ENCODE measurements around the gene SWT1.

Gene SWT1

DNA sequence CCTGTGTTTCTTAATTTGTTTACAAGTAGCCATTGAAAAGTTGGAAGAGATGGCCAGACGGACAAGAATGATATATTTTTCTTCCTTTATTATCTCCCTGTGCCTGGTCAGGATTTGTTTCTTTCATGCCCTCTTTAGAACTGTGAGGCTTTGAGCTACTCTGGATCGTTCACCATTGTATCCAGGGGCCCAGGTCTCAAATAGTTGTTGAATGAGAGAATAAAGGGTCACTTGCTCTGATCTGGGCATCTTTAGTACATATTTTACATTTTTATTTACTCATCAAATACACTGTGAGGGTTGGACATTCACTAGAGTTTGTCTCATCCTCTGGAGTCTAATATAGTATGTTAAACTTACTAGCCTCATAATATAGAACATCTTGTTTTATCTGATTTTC is 111.4 kb downstream of the SWT1 start:
- Histone ChIP-seq H3K27ac (ENCODE audit: low read depth, low read length) (no peak overlapping the region), H3K9ac (ENCODE audit: low read length) (no peak overlapping the region), H3K9me3 (ENCODE audit: low read length) (no peaks in the 10 kb centered on the region), H3K36me3 (ENCODE audit: insufficient read depth, low read length) (no peaks in the 10 kb centered on the region), H3K4me3 (ENCODE audit: low read depth in 1 of 2, low read length in 2 of 2) (no peak overlapping the region), H3K4me1 (ENCODE audit: insufficient read depth, low read length) (no peaks in the 10 kb centered on the region), H3K27me3 (ENCODE audit: control insufficient read depth in 1 of 2, insufficient read depth in 2 of 2, low read length in 2 of 2) (no peaks in the 10 kb centered on the region)

DNA sequence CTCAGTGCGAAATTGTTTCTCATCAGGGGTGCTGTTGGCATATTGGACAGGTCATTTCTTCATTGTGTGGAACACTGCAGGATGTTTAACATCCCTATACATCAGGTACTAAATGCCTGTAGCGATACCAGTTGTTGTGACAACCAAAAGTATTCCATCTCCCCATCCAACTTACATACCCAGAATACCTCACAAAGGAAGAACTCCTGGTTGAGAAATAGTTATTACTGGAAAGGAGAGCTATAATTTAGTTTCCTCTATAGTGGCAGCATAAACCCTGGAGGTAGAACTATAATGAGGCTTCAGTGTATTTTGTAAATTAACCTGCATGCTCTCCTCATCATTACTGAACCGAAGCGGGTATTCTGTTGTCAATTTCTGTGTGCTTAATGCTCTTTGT is 115.0 kb downstream of the SWT1 start:
- Histone ChIP-seq H3K4me1 (ENCODE audit: insufficient read depth, low read length) (no peaks in the 10 kb centered on the region), H3K9me3 (ENCODE audit: low read length) (no peaks in the 10 kb centered on the region), H3K36me3 (ENCODE audit: insufficient read depth, low read length) (no peaks in the 10 kb centered on the region), H3K27ac (ENCODE audit: low read depth, low read length) (no peak overlapping the region), H3K9ac (ENCODE audit: low read length) (no peak overlapping the region), H3K4me3 (ENCODE audit: low read depth in 1 of 2, low read length in 2 of 2) (no peak overlapping the region), H3K27me3 (ENCODE audit: control insufficient read depth in 1 of 2, insufficient read depth in 2 of 2, low read length in 2 of 2) (no peaks in the 10 kb centered on the region)

DNA sequence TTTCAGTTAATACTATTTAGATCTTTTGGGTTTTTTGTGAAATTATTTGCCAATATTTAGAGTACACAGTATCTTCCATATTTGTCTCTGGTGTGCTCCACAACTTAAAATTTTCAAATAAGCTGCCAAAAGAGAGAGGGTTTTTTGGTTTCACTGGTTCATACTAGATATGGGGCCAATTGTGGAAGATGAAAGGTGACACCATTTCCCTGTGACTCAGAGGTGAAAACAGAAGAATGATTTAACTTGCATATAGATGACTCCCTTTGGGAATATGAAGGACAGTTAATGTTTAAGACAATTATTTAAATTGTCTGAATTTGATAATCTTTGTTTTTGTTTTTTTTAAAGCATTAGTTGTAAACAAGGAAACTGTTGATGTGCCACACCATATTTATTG is 122.6 kb downstream of the SWT1 start:
- Histone ChIP-seq H3K9me3 (ENCODE audit: low read length) (no peaks in the 10 kb centered on the region), H3K9ac (ENCODE audit: low read length) (no peak overlapping the region), H3K36me3 (ENCODE audit: insufficient read depth, low read length) (peaks cover 3% of the 10 kb centered on the region), H3K4me1 (ENCODE audit: insufficient read depth, low read length) (no peaks in the 10 kb centered on the region), H3K27ac (ENCODE audit: low read depth, low read length) (no peak overlapping the region), H3K4me3 (ENCODE audit: low read depth in 1 of 2, low read length in 2 of 2) (no peak overlapping the region), H3K27me3 (ENCODE audit: control insufficient read depth in 1 of 2, insufficient read depth in 2 of 2, low read length in 2 of 2) (no peaks in the 10 kb centered on the region)

DNA sequence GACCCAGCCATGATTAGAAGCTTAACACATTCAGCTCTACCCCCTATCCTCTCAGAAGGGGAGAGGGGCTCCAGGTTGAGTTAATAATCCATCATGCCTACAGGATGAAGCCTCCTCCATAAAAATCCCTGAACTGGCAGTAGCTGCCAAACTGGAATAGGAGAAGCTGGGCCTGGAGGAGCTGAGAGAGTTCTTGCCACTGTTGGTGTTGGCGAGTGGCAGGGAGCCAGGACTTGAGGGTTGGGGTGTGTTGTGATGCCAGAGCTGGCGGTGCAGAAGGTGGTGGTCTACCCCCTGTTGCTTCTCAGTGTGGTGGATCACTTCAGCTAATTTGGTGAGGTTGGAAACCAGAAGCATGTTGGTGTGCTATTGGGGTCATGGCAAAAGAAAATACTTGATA is 123.6 kb downstream of the SWT1 start:
- peaks cover 3% of the 10 kb centered on the region for H3K36me3 ChIP-seq (ENCODE audit: insufficient read depth, low read length)
- H3K9ac ChIP-seq (ENCODE audit: low read length) = no peak overlapping the region
- H3K27me3 ChIP-seq (ENCODE audit: control insufficient read depth in 1 of 2, insufficient read depth in 2 of 2, low read length in 2 of 2) = no peaks in the 10 kb centered on the region
- no peak overlapping the region for H3K27ac ChIP-seq (ENCODE audit: low read depth, low read length)
- H3K9me3 ChIP-seq (ENCODE audit: low read length) = no peaks in the 10 kb centered on the region
- H3K4me3 ChIP-seq (ENCODE audit: low read depth in 1 of 2, low read length in 2 of 2) = no peak overlapping the region
- no peaks in the 10 kb centered on the region for H3K4me1 ChIP-seq (ENCODE audit: insufficient read depth, low read length)

DNA sequence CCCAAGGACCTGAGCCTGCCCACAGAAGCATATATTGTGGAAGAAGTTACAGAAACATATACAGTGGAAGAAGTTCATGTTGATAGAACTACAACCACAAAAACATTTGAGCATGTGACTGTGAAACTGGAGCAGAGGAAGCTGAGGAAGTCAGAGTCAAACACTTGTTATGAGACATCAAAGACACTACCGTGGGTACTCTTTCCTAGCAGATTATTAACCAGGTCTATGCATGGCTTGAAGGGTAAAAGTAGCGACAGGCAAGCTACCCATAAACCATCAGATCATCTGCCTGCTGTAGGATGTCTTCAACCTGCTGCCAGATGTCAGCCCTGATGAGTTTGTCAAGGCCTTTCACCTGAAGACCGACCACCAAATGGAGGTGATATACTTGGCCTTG is 124.3 kb downstream of the SWT1 start:
- Histone ChIP-seq H3K36me3 (ENCODE audit: insufficient read depth, low read length) (peaks cover 3% of the 10 kb centered on the region), H3K9me3 (ENCODE audit: low read length) (no peaks in the 10 kb centered on the region), H3K27me3 (ENCODE audit: control insufficient read depth in 1 of 2, insufficient read depth in 2 of 2, low read length in 2 of 2) (no peaks in the 10 kb centered on the region), H3K27ac (ENCODE audit: low read depth, low read length) (no peak overlapping the region), H3K4me3 (ENCODE audit: low read depth in 1 of 2, low read length in 2 of 2) (no peak overlapping the region), H3K4me1 (ENCODE audit: insufficient read depth, low read length) (no peaks in the 10 kb centered on the region), H3K9ac (ENCODE audit: low read length) (no peak overlapping the region)

DNA sequence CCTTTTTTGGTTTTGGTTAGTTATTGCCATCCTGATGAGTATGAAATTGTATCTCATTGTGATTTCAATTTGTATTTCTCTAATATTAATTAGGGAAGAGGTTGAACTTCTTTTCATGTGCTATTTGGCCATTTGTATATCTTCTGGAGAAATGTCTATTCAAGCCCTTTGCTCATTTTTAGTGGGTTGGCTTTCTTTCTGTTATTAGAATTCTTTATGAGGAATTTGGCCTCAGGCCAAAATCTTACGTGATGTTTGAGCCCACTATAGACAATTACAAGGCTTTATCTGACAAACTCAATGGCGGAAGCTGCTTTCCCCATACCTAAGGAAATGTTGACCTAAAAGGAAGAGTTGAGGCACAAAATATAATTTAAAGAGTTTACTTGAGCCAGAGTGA is 127.1 kb downstream of the SWT1 start:
- H3K4me3 ChIP-seq (ENCODE audit: low read depth in 1 of 2, low read length in 2 of 2) = no peak overlapping the region
- no peaks in the 10 kb centered on the region for H3K9me3 ChIP-seq (ENCODE audit: low read length)
- H3K27me3 ChIP-seq (ENCODE audit: control insufficient read depth in 1 of 2, insufficient read depth in 2 of 2, low read length in 2 of 2) = no peaks in the 10 kb centered on the region
- peaks cover 3% of the 10 kb centered on the region for H3K36me3 ChIP-seq (ENCODE audit: insufficient read depth, low read length)
- no peak overlapping the region for H3K9ac ChIP-seq (ENCODE audit: low read length)
- no peak overlapping the region for H3K27ac ChIP-seq (ENCODE audit: low read depth, low read length)
- H3K4me1 ChIP-seq (ENCODE audit: insufficient read depth, low read length) = no peaks in the 10 kb centered on the region

DNA sequence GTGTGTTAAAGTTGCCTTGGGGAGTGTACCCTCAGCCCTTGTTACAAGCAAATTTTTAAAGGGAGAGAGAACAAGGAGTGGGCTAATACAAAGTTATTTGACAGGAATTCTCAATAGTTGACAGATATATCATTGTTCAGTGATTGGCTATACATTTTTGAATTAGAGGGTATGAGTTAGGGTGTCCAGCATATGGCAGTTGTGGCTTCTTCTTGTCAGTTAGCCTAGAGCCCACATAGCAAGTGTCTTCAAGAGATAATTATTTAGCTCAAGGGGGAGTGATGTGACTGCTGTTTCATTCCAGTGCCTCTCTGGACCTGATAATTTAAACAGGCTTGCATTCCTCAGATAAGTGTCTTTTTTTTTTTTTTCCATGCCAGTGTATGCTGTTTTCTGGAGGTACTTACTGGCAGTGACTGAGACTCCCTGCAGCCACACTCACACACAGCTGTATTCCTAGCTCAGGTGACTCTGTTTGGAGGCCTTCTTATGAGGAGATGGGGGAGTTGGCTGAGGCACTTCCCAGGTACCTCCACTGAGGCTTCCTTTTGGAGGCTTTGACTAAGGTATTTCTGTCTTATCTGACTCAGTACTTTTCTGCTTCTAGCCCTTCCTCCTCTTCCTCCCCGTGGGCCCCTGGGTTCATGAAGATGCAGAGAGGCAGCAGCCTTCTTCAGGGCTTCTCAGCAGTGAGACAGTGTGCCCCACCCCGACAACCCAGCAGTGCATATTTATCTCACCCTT is 127.7 kb downstream of the SWT1 start:
- no peak overlapping the region for H3K27ac ChIP-seq (ENCODE audit: low read depth, low read length)
- no peaks in the 10 kb centered on the region for H3K27me3 ChIP-seq (ENCODE audit: control insufficient read depth in 1 of 2, insufficient read depth in 2 of 2, low read length in 2 of 2)
- H3K36me3 ChIP-seq (ENCODE audit: insufficient read depth, low read length) = peaks cover 3% of the 10 kb centered on the region
- H3K9ac ChIP-seq (ENCODE audit: low read length) = no peak overlapping the region
- no peak overlapping the region for H3K4me3 ChIP-seq (ENCODE audit: low read depth in 1 of 2, low read length in 2 of 2)
- no peaks in the 10 kb centered on the region for H3K4me1 ChIP-seq (ENCODE audit: insufficient read depth, low read length)
- H3K9me3 ChIP-seq (ENCODE audit: low read length) = no peaks in the 10 kb centered on the region

DNA sequence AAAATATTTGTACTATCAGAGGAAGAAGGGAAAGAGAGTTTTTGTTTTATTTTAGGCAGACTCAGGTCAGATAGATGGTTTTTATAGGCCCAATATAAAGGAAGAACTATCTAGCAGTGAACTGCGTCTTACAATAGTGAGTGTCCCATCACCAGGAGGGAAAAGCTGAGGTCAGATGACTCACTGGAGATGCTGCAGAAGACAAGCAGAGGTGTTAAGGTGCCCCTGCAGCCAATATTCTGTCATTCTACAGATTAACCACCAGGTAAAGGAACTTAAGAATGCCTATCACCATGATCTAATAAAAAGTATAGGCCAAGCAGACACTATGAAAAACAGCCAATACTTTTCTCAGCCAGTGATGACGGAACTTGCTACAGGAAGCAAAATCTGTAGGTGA is 130.5 kb downstream of the SWT1 start:
- H3K4me1 ChIP-seq (ENCODE audit: insufficient read depth, low read length) = no peaks in the 10 kb centered on the region
- H3K27ac ChIP-seq (ENCODE audit: low read depth, low read length) = no peak overlapping the region
- H3K9me3 ChIP-seq (ENCODE audit: low read length) = no peaks in the 10 kb centered on the region
- no peaks in the 10 kb centered on the region for H3K27me3 ChIP-seq (ENCODE audit: control insufficient read depth in 1 of 2, insufficient read depth in 2 of 2, low read length in 2 of 2)
- H3K9ac ChIP-seq (ENCODE audit: low read length) = no peak overlapping the region
- no peaks in the 10 kb centered on the region for H3K36me3 ChIP-seq (ENCODE audit: insufficient read depth, low read length)
- H3K4me3 ChIP-seq (ENCODE audit: low read depth in 1 of 2, low read length in 2 of 2) = no peak overlapping the region

DNA sequence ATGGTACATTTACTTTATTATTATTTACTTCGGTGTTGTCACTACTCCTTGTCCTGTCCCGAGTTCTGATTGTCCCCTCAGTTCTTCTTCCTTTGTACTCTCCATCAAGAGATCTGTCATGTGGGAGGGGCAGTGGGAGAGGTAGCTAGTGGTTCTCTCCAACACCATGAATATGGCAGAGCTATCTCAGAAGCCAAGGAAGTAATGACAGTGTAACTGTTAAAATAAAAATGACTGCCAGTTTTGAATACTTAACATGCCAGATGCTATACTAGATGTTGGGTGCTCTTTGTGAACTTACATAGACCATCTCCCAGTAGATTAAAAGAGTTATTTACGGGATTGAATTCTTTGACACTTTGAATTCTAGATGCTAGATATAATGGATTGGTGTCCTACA is 131.5 kb downstream of the SWT1 start:
- H3K9me3 ChIP-seq (ENCODE audit: low read length) = no peaks in the 10 kb centered on the region
- no peak overlapping the region for H3K9ac ChIP-seq (ENCODE audit: low read length)
- no peak overlapping the region for H3K27ac ChIP-seq (ENCODE audit: low read depth, low read length)
- H3K36me3 ChIP-seq (ENCODE audit: insufficient read depth, low read length) = no peaks in the 10 kb centered on the region
- no peaks in the 10 kb centered on the region for H3K27me3 ChIP-seq (ENCODE audit: control insufficient read depth in 1 of 2, insufficient read depth in 2 of 2, low read length in 2 of 2)
- H3K4me3 ChIP-seq (ENCODE audit: low read depth in 1 of 2, low read length in 2 of 2) = no peak overlapping the region
- H3K4me1 ChIP-seq (ENCODE audit: insufficient read depth, low read length) = no peaks in the 10 kb centered on the region

DNA sequence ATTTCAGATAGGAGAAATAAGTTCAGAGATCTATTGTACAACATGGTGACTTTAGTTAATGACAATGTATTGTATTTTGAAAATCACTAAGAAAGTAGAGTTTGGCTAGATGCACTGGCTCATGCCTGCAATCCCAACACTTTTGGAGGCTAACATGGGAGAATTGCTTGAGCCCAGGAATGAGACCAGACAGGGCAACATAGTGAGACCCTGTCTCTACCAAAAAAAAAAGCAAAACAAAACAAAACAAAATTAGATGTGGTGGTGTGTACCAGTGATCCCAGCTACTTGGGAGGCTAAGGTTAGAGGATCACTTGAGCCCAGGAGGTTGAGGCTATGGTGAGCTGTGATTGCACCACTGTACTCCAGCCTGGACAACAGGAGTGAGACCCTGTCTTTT is 132.9 kb downstream of the SWT1 start:
- H3K4me3 ChIP-seq (ENCODE audit: low read depth in 1 of 2, low read length in 2 of 2) = no peak overlapping the region
- H3K9ac ChIP-seq (ENCODE audit: low read length) = no peak overlapping the region
- peaks cover 1% of the 10 kb centered on the region for H3K36me3 ChIP-seq (ENCODE audit: insufficient read depth, low read length)
- no peaks in the 10 kb centered on the region for H3K9me3 ChIP-seq (ENCODE audit: low read length)
- no peak overlapping the region for H3K27ac ChIP-seq (ENCODE audit: low read depth, low read length)
- H3K27me3 ChIP-seq (ENCODE audit: control insufficient read depth in 1 of 2, insufficient read depth in 2 of 2, low read length in 2 of 2) = no peaks in the 10 kb centered on the region
- H3K4me1 ChIP-seq (ENCODE audit: insufficient read depth, low read length) = no peaks in the 10 kb centered on the region

DNA sequence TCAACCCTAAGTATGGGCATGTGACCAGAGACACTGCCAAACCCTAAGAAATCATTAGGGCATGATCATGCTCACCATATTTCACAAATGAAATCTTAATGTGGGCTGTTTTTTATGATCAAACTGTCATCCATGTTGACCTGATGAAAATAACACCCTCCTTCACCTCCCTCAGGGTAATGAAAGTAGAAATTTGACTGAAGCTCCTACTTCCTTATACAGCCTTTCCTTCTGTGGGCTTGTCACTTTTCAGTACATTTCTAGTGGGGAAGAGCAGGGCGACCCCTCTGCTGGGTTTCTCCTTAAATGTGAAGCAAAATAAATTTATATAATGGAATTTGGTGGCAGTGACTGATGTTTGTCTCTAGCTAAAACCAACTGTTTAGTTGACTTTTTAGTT is 134.2 kb downstream of the SWT1 start:
- Histone ChIP-seq H3K9ac (ENCODE audit: low read length) (no peak overlapping the region), H3K9me3 (ENCODE audit: low read length) (no peaks in the 10 kb centered on the region), H3K4me1 (ENCODE audit: insufficient read depth, low read length) (no peaks in the 10 kb centered on the region), H3K36me3 (ENCODE audit: insufficient read depth, low read length) (peaks cover 10% of the 10 kb centered on the region), H3K27me3 (ENCODE audit: control insufficient read depth in 1 of 2, insufficient read depth in 2 of 2, low read length in 2 of 2) (no peaks in the 10 kb centered on the region), H3K27ac (ENCODE audit: low read depth, low read length) (no peak overlapping the region), H3K4me3 (ENCODE audit: low read depth in 1 of 2, low read length in 2 of 2) (no peak overlapping the region)

DNA sequence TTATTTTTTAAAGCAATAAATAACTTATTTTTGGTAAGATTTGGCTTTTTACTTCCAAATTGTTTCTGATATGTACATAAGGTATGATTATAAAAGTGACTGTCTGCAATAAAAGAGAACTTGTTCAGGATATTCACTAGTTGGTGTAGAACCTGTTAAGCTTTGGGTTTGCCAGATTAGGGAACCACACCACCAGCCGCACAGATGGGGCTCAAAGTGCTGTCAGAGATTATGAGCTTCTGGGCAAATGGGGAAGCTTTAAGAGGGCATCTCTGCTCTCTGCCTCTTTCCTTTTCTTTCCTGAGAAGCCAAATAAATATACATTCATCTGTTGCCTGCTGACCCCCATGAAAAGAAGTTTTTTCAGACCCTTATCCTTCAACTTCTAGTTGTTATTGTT is 134.7 kb downstream of the SWT1 start:
- H3K9ac ChIP-seq (ENCODE audit: low read length) = no peak overlapping the region
- H3K9me3 ChIP-seq (ENCODE audit: low read length) = no peaks in the 10 kb centered on the region
- H3K4me3 ChIP-seq (ENCODE audit: low read depth in 1 of 2, low read length in 2 of 2) = no peak overlapping the region
- peaks cover 14% of the 10 kb centered on the region for H3K36me3 ChIP-seq (ENCODE audit: insufficient read depth, low read length)
- no peaks in the 10 kb centered on the region for H3K27me3 ChIP-seq (ENCODE audit: control insufficient read depth in 1 of 2, insufficient read depth in 2 of 2, low read length in 2 of 2)
- H3K4me1 ChIP-seq (ENCODE audit: insufficient read depth, low read length) = no peaks in the 10 kb centered on the region
- no peak overlapping the region for H3K27ac ChIP-seq (ENCODE audit: low read depth, low read length)
